SK-N-SH (cell line): ENCODE measurements around the gene PDE11A. TPM values are rescaled to one million over a fixed set of nuclear protein-coding genes. Genes with fewer than 3 reads are reported as not detected.

Experiments
- CTCF ChIA-PET: fragments of 300-600, 350-600 bp; formaldehyde crosslinking; extraction: SDS; loops from one replicate; lab custom pipeline; 2021; lab: Yijun Ruan, JAX
- POLR2A ChIA-PET: fragments of 350-600 bp; sonication (Branson Sonifier 250); formaldehyde crosslinking; extraction: SDS; loops from one replicate; lab custom pipeline; 2020; ENCODE audit warnings: antibody characterized with exemption, inconsistent platforms; lab: Yijun Ruan, JAX
- DNase-seq: peaks from one replicate; pipeline ENCODE4 v3.0.0; 2012
- H2AFZ ChIP-seq: fragments of 200-600 bp; sonication (generic); 2 replicates; pipeline ENCODE4 v1.8.1; 2016; ENCODE audit warnings: antibody characterized with exemption, mild to moderate bottlenecking, low read depth
- H3F3A ChIP-seq: fragments of 200-600 bp; sonication (generic); replicated peaks from 2 replicates; pipeline ENCODE3; 2016; ENCODE audit warnings: antibody characterized with exemption, mild to moderate bottlenecking; ENCODE audit not compliant: insufficient read depth
- H3K27ac ChIP-seq, 2 experiments: fragments of 200-500 bp in 1 of 2; fragments of 200-600 bp in 1 of 2; sonication (Bioruptor generic) in 1 of 2; sonication (generic), shearing (Covaris generic) in 1 of 2; 2 replicates each; pipeline versions ENCODE4 v1.5.1 to v1.6.1; 2014 to 2016; ENCODE audit warnings: low read depth in 2 of 2, inconsistent platforms in 1 of 2, low read length in 1 of 2, mild to moderate bottlenecking in 1 of 2, mixed read lengths in 1 of 2
- H3K27me3 ChIP-seq: fragments of 200-600 bp; sonication (generic), shearing (Covaris generic); 2 replicates; pipeline ENCODE4 v1.6.1; 2016; ENCODE audit warnings: mixed run types; ENCODE audit not compliant: insufficient read depth
- H3K36me3 ChIP-seq, 2 experiments: fragments of 200-500 bp in 1 of 2; fragments of 200-600 bp in 1 of 2; sonication (Bioruptor generic) in 1 of 2; sonication (generic) in 1 of 2; replicated peaks in 1 of 2; 2 replicates each; pipeline versions ENCODE3 to v1.5.1; 2014 to 2016; ENCODE audit warnings: low read length in 1 of 2, mild to moderate bottlenecking in 1 of 2; ENCODE audit not compliant: insufficient read depth in 2 of 2, control insufficient read depth in 1 of 2
- H3K4me1 ChIP-seq, 2 experiments: fragments of 200-500 bp in 1 of 2; fragments of 200-600 bp in 1 of 2; sonication (Bioruptor generic) in 1 of 2; sonication (generic), shearing (Covaris generic) in 1 of 2; 2 replicates each; pipeline versions ENCODE4 v1.5.1 to v1.6.1; 2014 to 2016; ENCODE audit warnings: low read depth in 1 of 2, low read length in 1 of 2, mixed run types in 1 of 2; ENCODE audit not compliant: insufficient read depth in 2 of 2, control insufficient read depth in 1 of 2
- H3K4me2 ChIP-seq: fragments of 200-600 bp; sonication (generic), shearing (Covaris generic); 2 replicates; pipeline ENCODE4 v1.6.1; 2017; ENCODE audit warnings: mixed run types
- H3K4me3 ChIP-seq, 2 experiments: fragments of 200-500 bp in 1 of 2; fragments of 200-600 bp in 1 of 2; sonication (Bioruptor generic) in 1 of 2; sonication (generic), shearing (Covaris generic) in 1 of 2; 2 replicates each; pipeline versions ENCODE4 v1.5.1 to v1.8.1; 2014 to 2016; ENCODE audit warnings: low read depth in 2 of 2, inconsistent platforms in 1 of 2, low read length in 1 of 2, mild to moderate bottlenecking in 1 of 2, mixed read lengths in 1 of 2, moderate library complexity in 1 of 2
- H3K79me2 ChIP-seq: fragments of 200-600 bp; sonication (generic); 2 replicates; pipeline ENCODE4 v1.8.1; 2017; ENCODE audit warnings: mild to moderate bottlenecking; ENCODE audit not compliant: insufficient read depth
- H3K9ac ChIP-seq: fragments of 200-600 bp; sonication (generic); 2 replicates; pipeline ENCODE4 v1.6.1; 2017; ENCODE audit warnings: mixed run types
- H3K9me2 ChIP-seq: fragments of 200-600 bp; sonication (generic); 2 replicates; pipeline ENCODE4 v1.6.1; 2017; ENCODE audit warnings: mixed run types
- H3K9me3 ChIP-seq: fragments of 200-600 bp; sonication (generic); 2 replicates; pipeline ENCODE4 v1.6.1; 2017; ENCODE audit warnings: mixed run types, mild to moderate bottlenecking, moderate library complexity
- H4K20me1 ChIP-seq: fragments of 200-600 bp; sonication (generic); 2 replicates; pipeline ENCODE4 v1.6.1; 2017; ENCODE audit warnings: mild to moderate bottlenecking, mixed run types; ENCODE audit not compliant: insufficient read depth
- CHD2 ChIP-seq: fragments of 150-350 bp; IDR thresholded peaks from 2 replicates; pipeline ENCODE4 v1.6.1; 2018; ENCODE audit warnings: low read length; ENCODE audit not compliant: partially characterized antibody
- ELF1 ChIP-seq: IDR thresholded peaks from 2 replicates; pipeline ENCODE4 v1.4.0; 2012
- EP300 ChIP-seq, 2 experiments: IDR thresholded peaks; 2 replicates each; pipeline versions ENCODE4 v1.4.0 to v1.6.1; 2012; ENCODE audit warnings: borderline replicate concordance in 1 of 2, low read depth in 1 of 2, low read length in 1 of 2
- EZH2phosphoT487 ChIP-seq: fragments of 200-600 bp; sonication (generic); IDR thresholded peaks from 2 replicates; pipeline ENCODE4 v1.6.1; 2017; ENCODE audit warnings: low read depth, mixed run types, mild to moderate bottlenecking, antibody characterized with exemption, moderate library complexity, borderline replicate concordance
- FOSL2 ChIP-seq: IDR thresholded peaks from 2 replicates; pipeline ENCODE4 v1.4.0; 2012; ENCODE audit warnings: low read depth, mild to moderate bottlenecking, moderate library complexity, borderline replicate concordance
- FOXJ3 ChIP-seq: sonication (generic); formaldehyde crosslinking; IDR thresholded peaks from 2 replicates; pipeline ENCODE4 v1.5.1; 2020; ENCODE audit warnings: mild to moderate bottlenecking, missing genetic modification reagents
- FOXM1 ChIP-seq: IDR thresholded peaks from 2 replicates; pipeline ENCODE4 v1.4.0; 2012; ENCODE audit warnings: low read depth, mild to moderate bottlenecking
- GABPA ChIP-seq: IDR thresholded peaks from 2 replicates; pipeline ENCODE4 v1.4.0; 2012; ENCODE audit warnings: low read depth, mild to moderate bottlenecking
- GATA2 ChIP-seq: sonication (generic); formaldehyde crosslinking; IDR thresholded peaks from 2 replicates; pipeline ENCODE4 v1.5.0; 2020; ENCODE audit warnings: mild to moderate bottlenecking, missing genetic modification reagents
- JUND ChIP-seq: IDR thresholded peaks from 2 replicates; pipeline ENCODE4 v1.4.0; 2012
- MEF2A ChIP-seq: IDR thresholded peaks from 2 replicates; pipeline ENCODE4 v1.4.0; 2012; ENCODE audit warnings: low read depth, borderline replicate concordance
- NFIC ChIP-seq: IDR thresholded peaks from 2 replicates; pipeline ENCODE4 v1.4.0; 2012; ENCODE audit warnings: borderline replicate concordance
- NRF1 ChIP-seq: IDR thresholded peaks from 2 replicates; pipeline ENCODE4 v1.6.1; 2012; ENCODE audit warnings: low read depth, mild to moderate bottlenecking, low read length
- RFX5 ChIP-seq: IDR thresholded peaks from 2 replicates; pipeline ENCODE4 v1.6.1; 2012; ENCODE audit warnings: mild to moderate bottlenecking, improper control_type of control experiment, low read length
- RXRA ChIP-seq: IDR thresholded peaks from 2 replicates; pipeline ENCODE4 v1.4.0; 2012; ENCODE audit warnings: low read depth, mild to moderate bottlenecking, borderline replicate concordance
- YY1 ChIP-seq: IDR thresholded peaks from 2 replicates; pipeline ENCODE4 v1.4.0; 2012; ENCODE audit warnings: low read depth, mild to moderate bottlenecking
- WGBS: methylation state at CpG from one replicate; pipeline ENCODE4 v1.1.6; 2017; ENCODE audit warnings: low lambda C conversion rate; 5-methylcytosine and 5-hydroxymethylcytosine counted together
- polyA plus RNA-seq, 3 experiments: library from polyadenylated mRNA; depleted of rRNA; stranded (reverse); fragments of >200 nt; gene quantifications; 2 replicates each; pipeline ENCODE4 v1.2.3, GENCODE V29; 2012
- TF ChIP-seq, protein P1 (sequence below): IDR thresholded peaks from 2 replicates; pipeline ENCODE4 v1.4.0; 2012; ENCODE audit warnings: low read depth, borderline replicate concordance
- TF ChIP-seq, protein P2 (sequence below): IDR thresholded peaks from 2 replicates; pipeline ENCODE4 v1.6.1; 2012; ENCODE audit warnings: mild to moderate bottlenecking, low read depth, low read length, moderate library complexity
- TF ChIP-seq, protein P3 (sequence below): IDR thresholded peaks from 2 replicates; pipeline ENCODE4; 2012
- TF ChIP-seq, protein P4 (sequence below): fragments of 150-350 bp; IDR thresholded peaks from 2 replicates; pipeline ENCODE4 v1.6.1; 2017; ENCODE audit warnings: antibody characterized with exemption, low read length, low read depth, borderline replicate concordance
- TF ChIP-seq, protein P5 (sequence below): IDR thresholded peaks from 2 replicates; pipeline ENCODE4 v1.4.0; 2012; ENCODE audit warnings: low read depth, borderline replicate concordance

The PDE11A gene
- polyA plus RNA-seq, 1 of the 3 experiments (the other 2 are of a cell fraction): 0.10 TPM

DNA sequence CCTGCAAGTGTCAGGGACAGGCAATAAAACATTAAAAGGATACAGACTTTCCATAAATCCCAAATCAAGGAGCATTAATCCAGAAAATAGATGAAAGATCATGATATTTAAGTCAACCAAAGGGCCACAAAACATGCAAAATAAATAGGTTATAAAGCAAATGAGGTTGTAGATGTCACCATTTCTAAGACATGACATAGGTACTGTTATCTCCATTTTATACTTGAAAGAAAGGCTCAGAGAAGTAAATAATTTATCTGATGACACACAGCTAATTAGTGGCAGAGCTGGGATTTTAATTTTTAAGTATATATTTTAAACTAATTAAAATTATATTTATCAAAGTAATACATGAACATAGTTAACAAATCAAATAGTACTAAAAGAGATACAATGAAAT is 378.2 kb downstream of the PDE11A start (continued):
- TF ChIP-seq CHD2 (no peak), FOXM1 (no peak), JUND (no peak), EZH2phosphoT487 (no peak), EP300 (IDR thresholded peaks at IDR 0.05; ENCODE audit: borderline replicate concordance in 1 of 2, low read depth in 1 of 2, low read length in 1 of 2) (no peak)

DNA sequence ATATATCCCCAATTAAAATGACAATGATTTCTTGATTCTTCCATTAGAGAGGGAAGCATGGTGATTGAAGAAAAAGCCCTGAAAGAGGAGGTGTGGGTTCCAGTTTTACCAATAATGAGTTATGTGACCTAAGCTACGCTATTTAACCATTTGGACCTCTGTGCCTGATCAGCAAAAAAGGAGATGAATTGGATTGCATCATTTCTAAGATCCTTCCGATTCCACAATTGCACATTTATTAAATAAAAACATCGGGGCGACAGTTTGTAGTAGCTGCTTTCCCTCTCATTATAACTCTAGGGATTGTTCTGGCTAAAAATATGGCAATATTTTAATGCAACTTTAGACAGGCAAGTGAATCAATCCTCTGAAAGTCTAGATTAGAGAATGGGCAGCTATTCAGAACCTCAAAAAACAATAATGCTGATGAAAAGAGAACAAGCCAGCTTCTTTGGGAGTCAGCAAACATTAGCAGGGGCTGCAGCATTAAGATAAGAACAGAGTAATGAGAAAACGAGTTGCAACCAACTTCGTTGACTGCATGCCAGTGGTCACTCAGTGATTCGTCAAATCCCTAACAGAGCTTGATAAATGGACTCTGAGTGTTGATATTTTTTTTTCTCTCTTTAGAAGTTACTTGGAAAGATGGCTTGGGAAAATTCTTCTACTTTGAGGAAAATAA is 378.8 kb downstream of the PDE11A start:
- Histone ChIP-seq H3K79me2 (no peaks in the 10 kb centered on the region), H3K9ac (no peak overlapping the region), H3K4me1 (peaks cover 0 to 2% of the 10 kb centered on the region in 2 experiments; a peak in 1 of 4 replicates), H3K36me3 (no peaks in the 10 kb centered on the region), H3K27ac (no peak overlapping the region), H3K27me3 (no peaks in the 10 kb centered on the region), H3K4me2 (no peak overlapping the region), H3K9me2 (no peaks in the 10 kb centered on the region), H2AFZ (no peak overlapping the region), H3K9me3 (no peaks in the 10 kb centered on the region), H3F3A (no peaks in the 10 kb centered on the region), H4K20me1 (no peaks in the 10 kb centered on the region), H3K4me3 (no peak overlapping the region)
- ChIA-PET CTCF (interaction anchor here (0.9 to 1.7 kb wide), 2 partner anchors 24 to 224 kb away, joined by 3 read pairs; no protein-coding TSS in a partner anchor), POLR2A (no interaction called here)
- DNase-seq: no peak
- 62% methylated on average over 7 of the region's 7 CpGs for WGBS
- TF ChIP-seq GABPA (no peak), NFIC (no peak), NRF1 (no peak), FOXM1 (no peak), JUND (no peak), YY1 (no peak), RFX5 (no peak), FOSL2 (no peak), MEF2A (no peak), GATA2 (CRISPR knock-in tag) (no peak), RXRA (no peak), ELF1 (no peak), FOXJ3 (CRISPR knock-in tag) (no peak), CHD2 (no peak)
- TF ChIP-seq, protein P1, sequence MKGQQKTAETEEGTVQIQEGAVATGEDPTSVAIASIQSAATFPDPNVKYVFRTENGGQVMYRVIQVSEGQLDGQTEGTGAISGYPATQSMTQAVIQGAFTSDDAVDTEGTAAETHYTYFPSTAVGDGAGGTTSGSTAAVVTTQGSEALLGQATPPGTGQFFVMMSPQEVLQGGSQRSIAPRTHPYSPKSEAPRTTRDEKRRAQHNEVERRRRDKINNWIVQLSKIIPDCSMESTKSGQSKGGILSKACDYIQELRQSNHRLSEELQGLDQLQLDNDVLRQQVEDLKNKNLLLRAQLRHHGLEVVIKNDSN: no peak
- TF ChIP-seq, protein P2, sequence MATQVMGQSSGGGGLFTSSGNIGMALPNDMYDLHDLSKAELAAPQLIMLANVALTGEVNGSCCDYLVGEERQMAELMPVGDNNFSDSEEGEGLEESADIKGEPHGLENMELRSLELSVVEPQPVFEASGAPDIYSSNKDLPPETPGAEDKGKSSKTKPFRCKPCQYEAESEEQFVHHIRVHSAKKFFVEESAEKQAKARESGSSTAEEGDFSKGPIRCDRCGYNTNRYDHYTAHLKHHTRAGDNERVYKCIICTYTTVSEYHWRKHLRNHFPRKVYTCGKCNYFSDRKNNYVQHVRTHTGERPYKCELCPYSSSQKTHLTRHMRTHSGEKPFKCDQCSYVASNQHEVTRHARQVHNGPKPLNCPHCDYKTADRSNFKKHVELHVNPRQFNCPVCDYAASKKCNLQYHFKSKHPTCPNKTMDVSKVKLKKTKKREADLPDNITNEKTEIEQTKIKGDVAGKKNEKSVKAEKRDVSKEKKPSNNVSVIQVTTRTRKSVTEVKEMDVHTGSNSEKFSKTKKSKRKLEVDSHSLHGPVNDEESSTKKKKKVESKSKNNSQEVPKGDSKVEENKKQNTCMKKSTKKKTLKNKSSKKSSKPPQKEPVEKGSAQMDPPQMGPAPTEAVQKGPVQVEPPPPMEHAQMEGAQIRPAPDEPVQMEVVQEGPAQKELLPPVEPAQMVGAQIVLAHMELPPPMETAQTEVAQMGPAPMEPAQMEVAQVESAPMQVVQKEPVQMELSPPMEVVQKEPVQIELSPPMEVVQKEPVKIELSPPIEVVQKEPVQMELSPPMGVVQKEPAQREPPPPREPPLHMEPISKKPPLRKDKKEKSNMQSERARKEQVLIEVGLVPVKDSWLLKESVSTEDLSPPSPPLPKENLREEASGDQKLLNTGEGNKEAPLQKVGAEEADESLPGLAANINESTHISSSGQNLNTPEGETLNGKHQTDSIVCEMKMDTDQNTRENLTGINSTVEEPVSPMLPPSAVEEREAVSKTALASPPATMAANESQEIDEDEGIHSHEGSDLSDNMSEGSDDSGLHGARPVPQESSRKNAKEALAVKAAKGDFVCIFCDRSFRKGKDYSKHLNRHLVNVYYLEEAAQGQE: no peak
- TF ChIP-seq, protein P3, sequence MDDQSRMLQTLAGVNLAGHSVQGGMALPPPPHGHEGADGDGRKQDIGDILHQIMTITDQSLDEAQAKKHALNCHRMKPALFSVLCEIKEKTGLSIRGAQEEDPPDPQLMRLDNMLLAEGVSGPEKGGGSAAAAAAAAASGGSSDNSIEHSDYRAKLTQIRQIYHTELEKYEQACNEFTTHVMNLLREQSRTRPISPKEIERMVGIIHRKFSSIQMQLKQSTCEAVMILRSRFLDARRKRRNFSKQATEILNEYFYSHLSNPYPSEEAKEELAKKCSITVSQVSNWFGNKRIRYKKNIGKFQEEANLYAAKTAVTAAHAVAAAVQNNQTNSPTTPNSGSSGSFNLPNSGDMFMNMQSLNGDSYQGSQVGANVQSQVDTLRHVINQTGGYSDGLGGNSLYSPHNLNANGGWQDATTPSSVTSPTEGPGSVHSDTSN: no peak
- TF ChIP-seq, protein P4, sequence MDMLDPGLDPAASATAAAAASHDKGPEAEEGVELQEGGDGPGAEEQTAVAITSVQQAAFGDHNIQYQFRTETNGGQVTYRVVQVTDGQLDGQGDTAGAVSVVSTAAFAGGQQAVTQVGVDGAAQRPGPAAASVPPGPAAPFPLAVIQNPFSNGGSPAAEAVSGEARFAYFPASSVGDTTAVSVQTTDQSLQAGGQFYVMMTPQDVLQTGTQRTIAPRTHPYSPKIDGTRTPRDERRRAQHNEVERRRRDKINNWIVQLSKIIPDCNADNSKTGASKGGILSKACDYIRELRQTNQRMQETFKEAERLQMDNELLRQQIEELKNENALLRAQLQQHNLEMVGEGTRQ: no peak
- TF ChIP-seq, protein P5, sequence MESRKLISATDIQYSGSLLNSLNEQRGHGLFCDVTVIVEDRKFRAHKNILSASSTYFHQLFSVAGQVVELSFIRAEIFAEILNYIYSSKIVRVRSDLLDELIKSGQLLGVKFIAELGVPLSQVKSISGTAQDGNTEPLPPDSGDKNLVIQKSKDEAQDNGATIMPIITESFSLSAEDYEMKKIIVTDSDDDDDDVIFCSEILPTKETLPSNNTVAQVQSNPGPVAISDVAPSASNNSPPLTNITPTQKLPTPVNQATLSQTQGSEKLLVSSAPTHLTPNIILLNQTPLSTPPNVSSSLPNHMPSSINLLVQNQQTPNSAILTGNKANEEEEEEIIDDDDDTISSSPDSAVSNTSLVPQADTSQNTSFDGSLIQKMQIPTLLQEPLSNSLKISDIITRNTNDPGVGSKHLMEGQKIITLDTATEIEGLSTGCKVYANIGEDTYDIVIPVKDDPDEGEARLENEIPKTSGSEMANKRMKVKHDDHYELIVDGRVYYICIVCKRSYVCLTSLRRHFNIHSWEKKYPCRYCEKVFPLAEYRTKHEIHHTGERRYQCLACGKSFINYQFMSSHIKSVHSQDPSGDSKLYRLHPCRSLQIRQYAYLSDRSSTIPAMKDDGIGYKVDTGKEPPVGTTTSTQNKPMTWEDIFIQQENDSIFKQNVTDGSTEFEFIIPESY: no peak
